Thyroid gland (tissue), 4 donors: ENCODE data around the gene HS3ST2.

ENCODE experiments used
- POLR2A ChIP-seq, 2 donors: fragments of 450-650 bp; IDR thresholded peaks; one replicate each; pipeline ENCODE4 v1.6.1; 2017; ENCODE audit warnings: antibody characterized with exemption in 2 of 2, mild to moderate bottlenecking in 2 of 2, moderate library complexity in 1 of 2
- TF ChIP-seq, protein P1 (sequence below), 6 experiments: fragments of 200-600 bp in 3 of 6; fragments of 450-650 bp in 3 of 6; sonication (generic) in 3 of 6; IDR thresholded peaks; one replicate each; pipeline ENCODE4 v1.5.1; 2016 to 2019; ENCODE audit warnings: antibody characterized with exemption in 6 of 6, mild to moderate bottlenecking in 2 of 6, inconsistent platforms in 1 of 6, moderate library complexity in 1 of 6

- TF ChIP-seq, protein P1, sequence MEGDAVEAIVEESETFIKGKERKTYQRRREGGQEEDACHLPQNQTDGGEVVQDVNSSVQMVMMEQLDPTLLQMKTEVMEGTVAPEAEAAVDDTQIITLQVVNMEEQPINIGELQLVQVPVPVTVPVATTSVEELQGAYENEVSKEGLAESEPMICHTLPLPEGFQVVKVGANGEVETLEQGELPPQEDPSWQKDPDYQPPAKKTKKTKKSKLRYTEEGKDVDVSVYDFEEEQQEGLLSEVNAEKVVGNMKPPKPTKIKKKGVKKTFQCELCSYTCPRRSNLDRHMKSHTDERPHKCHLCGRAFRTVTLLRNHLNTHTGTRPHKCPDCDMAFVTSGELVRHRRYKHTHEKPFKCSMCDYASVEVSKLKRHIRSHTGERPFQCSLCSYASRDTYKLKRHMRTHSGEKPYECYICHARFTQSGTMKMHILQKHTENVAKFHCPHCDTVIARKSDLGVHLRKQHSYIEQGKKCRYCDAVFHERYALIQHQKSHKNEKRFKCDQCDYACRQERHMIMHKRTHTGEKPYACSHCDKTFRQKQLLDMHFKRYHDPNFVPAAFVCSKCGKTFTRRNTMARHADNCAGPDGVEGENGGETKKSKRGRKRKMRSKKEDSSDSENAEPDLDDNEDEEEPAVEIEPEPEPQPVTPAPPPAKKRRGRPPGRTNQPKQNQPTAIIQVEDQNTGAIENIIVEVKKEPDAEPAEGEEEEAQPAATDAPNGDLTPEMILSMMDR (IDR thresholded peaks at IDR 0.05) = no peak
- no peak for TF ChIP-seq POLR2A (IDR thresholded peaks at IDR 0.05)
Measured at GRCh38 chr16:22782314-22782713, 31.6 kb upstream of the HS3ST2 start.
